ENCODE data around the gene SYTL3.

SYTL3 gene

DNA sequence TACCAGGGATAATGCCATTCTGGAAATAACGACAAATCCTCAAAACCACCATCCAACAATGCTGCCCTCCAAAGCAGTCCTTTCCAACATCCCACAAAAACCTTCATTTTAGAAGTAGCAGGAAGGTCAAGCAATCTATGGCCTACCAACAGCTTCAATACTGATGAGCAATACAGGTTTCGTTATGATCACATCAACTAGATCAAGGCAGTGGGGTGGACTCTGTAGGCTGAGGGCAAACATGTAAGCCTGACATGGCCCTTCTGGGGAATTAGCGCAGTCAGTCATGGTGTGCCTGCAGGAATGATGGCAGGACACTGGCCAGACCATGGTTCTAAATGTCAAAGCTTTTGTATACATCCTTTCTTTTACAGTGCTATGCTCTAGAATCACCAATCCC, 127.7 kb downstream of the SYTL3 start:
- Histone ChIP-seq H2AFZ (ENCODE audit: low read length) (no peak overlapping the region), H3K27me3 (ENCODE audit: insufficient read depth, low read length) (no peaks in the 10 kb centered on the region), H3K79me2 (ENCODE audit: insufficient read depth, low read length) (no peaks in the 10 kb centered on the region), H3K27ac (ENCODE audit: low read depth, low read length, poor library complexity, severe bottlenecking) (no peak overlapping the region), H3K4me1 (ENCODE audit: insufficient read depth, low read length, severe bottlenecking) (no peaks in the 10 kb centered on the region), H4K20me1 (ENCODE audit: insufficient read depth, low read length) (0 out of 2 replicates have a peak, but pooled peaks cover 3% of the 10 kb centered on the region), H3K4me3 (ENCODE audit: low read depth, low read length, poor library complexity, severe bottlenecking) (no peak overlapping the region), H3K9me2 (ENCODE audit: low read depth, low read length) (no peaks in the 10 kb centered on the region), H3F3A (ENCODE audit: insufficient read depth, low read length) (no peaks in the 10 kb centered on the region), H3K9ac (ENCODE audit: low read length) (no peak overlapping the region), H3K36me3 (ENCODE audit: insufficient read depth, low read length) (peaks cover 99% of the 10 kb centered on the region), H3K4me2 (ENCODE audit: low read length) (no peak overlapping the region), H3K9me3 (ENCODE audit: low read length) (no peaks in the 10 kb centered on the region)
- TF ChIP-seq, protein P1, sequence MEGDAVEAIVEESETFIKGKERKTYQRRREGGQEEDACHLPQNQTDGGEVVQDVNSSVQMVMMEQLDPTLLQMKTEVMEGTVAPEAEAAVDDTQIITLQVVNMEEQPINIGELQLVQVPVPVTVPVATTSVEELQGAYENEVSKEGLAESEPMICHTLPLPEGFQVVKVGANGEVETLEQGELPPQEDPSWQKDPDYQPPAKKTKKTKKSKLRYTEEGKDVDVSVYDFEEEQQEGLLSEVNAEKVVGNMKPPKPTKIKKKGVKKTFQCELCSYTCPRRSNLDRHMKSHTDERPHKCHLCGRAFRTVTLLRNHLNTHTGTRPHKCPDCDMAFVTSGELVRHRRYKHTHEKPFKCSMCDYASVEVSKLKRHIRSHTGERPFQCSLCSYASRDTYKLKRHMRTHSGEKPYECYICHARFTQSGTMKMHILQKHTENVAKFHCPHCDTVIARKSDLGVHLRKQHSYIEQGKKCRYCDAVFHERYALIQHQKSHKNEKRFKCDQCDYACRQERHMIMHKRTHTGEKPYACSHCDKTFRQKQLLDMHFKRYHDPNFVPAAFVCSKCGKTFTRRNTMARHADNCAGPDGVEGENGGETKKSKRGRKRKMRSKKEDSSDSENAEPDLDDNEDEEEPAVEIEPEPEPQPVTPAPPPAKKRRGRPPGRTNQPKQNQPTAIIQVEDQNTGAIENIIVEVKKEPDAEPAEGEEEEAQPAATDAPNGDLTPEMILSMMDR (IDR thresholded peaks at IDR 0.05; ENCODE audit: low read length) = no peak
- no peak for TF ChIP-seq EZH2 (IDR thresholded peaks at IDR 0.05; ENCODE audit: borderline replicate concordance, low read length)

DNA sequence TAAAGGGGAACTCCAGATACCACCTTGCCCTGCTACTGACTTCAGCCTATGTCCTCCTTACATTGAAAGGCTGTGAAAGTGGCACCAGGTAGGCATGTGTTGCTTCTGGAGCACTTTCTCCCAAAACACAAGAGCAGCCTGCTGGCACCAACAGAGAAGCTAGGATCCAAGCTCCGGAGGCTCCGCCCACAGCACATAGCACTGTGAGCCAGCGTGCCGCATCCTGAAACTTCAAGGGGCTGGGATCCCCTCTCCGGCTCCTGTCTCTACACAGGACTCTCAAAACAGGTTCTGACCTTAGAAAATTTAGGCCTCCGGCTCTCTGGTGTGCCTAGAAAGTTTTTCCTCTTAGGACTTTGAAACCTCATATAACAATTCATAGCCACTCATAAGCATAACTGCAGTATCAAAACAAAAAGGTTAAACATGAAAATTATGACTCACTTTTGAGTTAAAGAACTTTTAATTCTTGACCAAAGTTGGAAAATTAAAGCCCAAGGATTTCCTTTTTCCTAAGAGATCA, 128.2 kb downstream of the SYTL3 start:
- Histone ChIP-seq H3K4me1 (ENCODE audit: insufficient read depth, low read length, severe bottlenecking) (no peaks in the 10 kb centered on the region), H3K27ac (ENCODE audit: low read depth, low read length, poor library complexity, severe bottlenecking) (no peak overlapping the region), H3K4me2 (ENCODE audit: low read length) (no peak overlapping the region), H2AFZ (ENCODE audit: low read length) (no peak overlapping the region), H3K9ac (ENCODE audit: low read length) (no peak overlapping the region), H4K20me1 (ENCODE audit: insufficient read depth, low read length) (0 out of 2 replicates have a peak, but pooled peaks cover 3% of the 10 kb centered on the region), H3F3A (ENCODE audit: insufficient read depth, low read length) (no peaks in the 10 kb centered on the region), H3K36me3 (ENCODE audit: insufficient read depth, low read length) (peaks cover 99% of the 10 kb centered on the region), H3K79me2 (ENCODE audit: insufficient read depth, low read length) (no peaks in the 10 kb centered on the region), H3K27me3 (ENCODE audit: insufficient read depth, low read length) (no peaks in the 10 kb centered on the region), H3K9me2 (ENCODE audit: low read depth, low read length) (no peaks in the 10 kb centered on the region), H3K4me3 (ENCODE audit: low read depth, low read length, poor library complexity, severe bottlenecking) (no peak overlapping the region), H3K9me3 (ENCODE audit: low read length) (no peaks in the 10 kb centered on the region)
- TF ChIP-seq, protein P1 (IDR thresholded peaks at IDR 0.05; ENCODE audit: low read length) = no peak
- no peak for TF ChIP-seq EZH2 (IDR thresholded peaks at IDR 0.05; ENCODE audit: borderline replicate concordance, low read length)

DNA sequence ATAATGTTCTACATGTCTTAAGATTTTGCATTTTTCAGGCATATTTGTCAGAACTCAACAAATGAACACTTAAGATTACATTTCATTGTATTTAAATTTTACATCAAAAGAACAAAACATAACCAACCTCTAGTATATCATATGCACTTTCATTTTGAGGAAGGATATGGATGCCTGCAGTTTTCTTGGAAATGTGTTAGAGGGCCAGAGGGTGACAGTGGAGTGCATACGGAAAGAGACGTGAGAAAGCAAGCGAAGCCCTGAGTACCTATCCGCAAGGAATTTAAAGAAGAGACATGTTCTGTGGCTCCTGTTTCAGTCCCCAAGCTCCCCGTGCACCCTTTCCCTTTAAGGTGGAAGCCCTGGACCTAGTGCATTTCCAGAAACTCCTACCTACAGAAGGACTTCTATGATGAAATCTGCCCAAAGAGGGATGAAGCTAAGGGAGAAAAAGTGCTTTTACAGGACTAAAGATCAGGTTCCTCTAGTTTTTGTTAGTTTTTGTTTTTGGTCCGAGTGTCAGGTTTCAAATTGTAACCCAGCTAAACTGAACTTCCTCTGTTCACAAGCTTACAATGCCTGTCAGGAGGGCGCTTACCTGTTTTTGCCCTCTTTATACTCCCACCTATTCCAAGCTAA, 130.5 kb downstream of the SYTL3 start:
- no peaks in the 10 kb centered on the region for H3K4me1 ChIP-seq (ENCODE audit: insufficient read depth, low read length, severe bottlenecking)
- no peak overlapping the region for H3K27ac ChIP-seq (ENCODE audit: low read depth, low read length, poor library complexity, severe bottlenecking)
- H3K4me2 ChIP-seq (ENCODE audit: low read length) = no peak overlapping the region
- H3K36me3 ChIP-seq (ENCODE audit: insufficient read depth, low read length) = peaks cover 99% of the 10 kb centered on the region
- H3F3A ChIP-seq (ENCODE audit: insufficient read depth, low read length) = no peaks in the 10 kb centered on the region
- H3K9me2 ChIP-seq (ENCODE audit: low read depth, low read length) = no peaks in the 10 kb centered on the region
- 0 out of 2 replicates have a peak, but pooled peaks cover 3% of the 10 kb centered on the region for H4K20me1 ChIP-seq (ENCODE audit: insufficient read depth, low read length)
- no peak overlapping the region for H2AFZ ChIP-seq (ENCODE audit: low read length)
- H3K9ac ChIP-seq (ENCODE audit: low read length) = no peak overlapping the region
- no peaks in the 10 kb centered on the region for H3K79me2 ChIP-seq (ENCODE audit: insufficient read depth, low read length)
- TF ChIP-seq, protein P1 (IDR thresholded peaks at IDR 0.05; ENCODE audit: low read length) = no peak
- no peak for TF ChIP-seq EZH2 (IDR thresholded peaks at IDR 0.05; ENCODE audit: borderline replicate concordance, low read length)
- no peaks in the 10 kb centered on the region for H3K27me3 ChIP-seq (ENCODE audit: insufficient read depth, low read length)
- H3K4me3 ChIP-seq (ENCODE audit: low read depth, low read length, poor library complexity, severe bottlenecking) = no peak overlapping the region
- no peaks in the 10 kb centered on the region for H3K9me3 ChIP-seq (ENCODE audit: low read length)
